H1 (cell line): Measurements from ENCODE around the gene DCANP1. TPM values are rescaled to one million over a fixed set of nuclear protein-coding genes. Genes with fewer than 3 reads are reported as not detected.

ENCODE experiments used
- CTCF ChIA-PET: fragments of 300-600 bp; sonication (Branson Sonifier 250); formaldehyde crosslinking; loops from one replicate; lab custom pipeline; 2021; ENCODE audit not compliant: partially characterized antibody; lab: Charles Lee
- POLR2A ChIA-PET: fragments of 300-600 bp; sonication (Branson Sonifier 250); formaldehyde crosslinking; loops from one replicate; lab custom pipeline; 2021; ENCODE audit warnings: inconsistent platforms; ENCODE audit not compliant: partially characterized antibody; lab: Charles Lee
- DNase-seq, 2 experiments: peaks; one replicate each; pipeline versions ENCODE4 v3.0.0 to v3.0.0-alpha.2; 2010 to 2022; ENCODE audit warnings: low spot score in 2 of 2, low read depth in 1 of 2, mixed read lengths in 1 of 2
- FAIRE-seq: peaks from 2 replicates; lab custom pipeline; 2011; peaks lifted over from hg19 to GRCh38; lab: Jason Lieb, UNC
- H2AFZ ChIP-seq: 2 replicates; pipeline ENCODE4 v1.8.1; 2012; ENCODE audit warnings: low read length, inconsistent platforms
- H2AK5ac ChIP-seq: 2 replicates; pipeline ENCODE4 v1.6.1; 2013; ENCODE audit warnings: low read depth, low read length
- H2BK120ac ChIP-seq: replicated peaks from 2 replicates; pipeline ENCODE3; 2013; ENCODE audit warnings: low read depth, low read length, inconsistent platforms
- H2BK12ac ChIP-seq: 2 replicates; pipeline ENCODE4 v1.6.1; 2013; ENCODE audit warnings: low read depth, low read length
- H2BK15ac ChIP-seq: 2 replicates; pipeline ENCODE4 v1.6.1; 2013; ENCODE audit warnings: low read length
- H2BK20ac ChIP-seq: 2 replicates; pipeline ENCODE4 v1.6.1; 2013; ENCODE audit warnings: low read length
- H2BK5ac ChIP-seq: 2 replicates; pipeline ENCODE4 v1.6.1; 2013; ENCODE audit warnings: low read depth, low read length
- H3K14ac ChIP-seq: 2 replicates; pipeline ENCODE4 v1.6.1; 2013; ENCODE audit warnings: inconsistent platforms; ENCODE audit not compliant: insufficient read length
- H3K18ac ChIP-seq: 2 replicates; pipeline ENCODE4 v1.6.1; 2013; ENCODE audit warnings: low read length; ENCODE audit errors: extremely low read depth
- H3K23ac ChIP-seq: 2 replicates; pipeline ENCODE4 v1.6.1; 2013; ENCODE audit warnings: inconsistent platforms; ENCODE audit not compliant: insufficient read length
- H3K23me2 ChIP-seq: 2 replicates; pipeline ENCODE4 v1.6.1; 2013; ENCODE audit warnings: low read depth, low read length
- H3K27ac ChIP-seq: 2 replicates; pipeline ENCODE4 v1.6.1; 2011; ENCODE audit warnings: low read depth, low read length, inconsistent platforms
- H3K27me3 ChIP-seq, 4 experiments: replicated peaks in 1 of 4; 1 replicate in 1 of 4; 2 replicates in 3 of 4; pipeline versions ENCODE4 v1.6.1 to v1.8.1; 2011 to 2013; ENCODE audit warnings: low read length in 3 of 4, mild to moderate bottlenecking in 3 of 4, inconsistent platforms in 2 of 4, mixed read lengths in 2 of 4, moderate library complexity in 1 of 4; ENCODE audit not compliant: control insufficient read depth in 3 of 4, insufficient read depth in 3 of 4; ENCODE audit errors: extremely low read depth in 1 of 4
- H3K36me3 ChIP-seq, 4 experiments: 2 replicates each; pipeline versions ENCODE4 v1.6.1 to v1.8.1; 2011 to 2013; ENCODE audit warnings: mild to moderate bottlenecking in 4 of 4, low read length in 3 of 4, moderate library complexity in 2 of 4, control low read depth in 1 of 4, inconsistent platforms in 1 of 4; ENCODE audit not compliant: insufficient read depth in 4 of 4, control insufficient read depth in 2 of 4
- H3K4ac ChIP-seq: replicated peaks from 2 replicates; pipeline ENCODE3; 2013; ENCODE audit warnings: low read length, low read depth, mixed read lengths, inconsistent platforms; ENCODE audit not compliant: insufficient read length
- H3K4me1 ChIP-seq, 4 experiments: replicated peaks in 1 of 4; 1 replicate in 1 of 4; 2 replicates in 3 of 4; pipeline versions ENCODE4 v1.6.1 to v1.8.1; 2011 to 2013; ENCODE audit warnings: low read length in 3 of 4, inconsistent platforms in 2 of 4, mixed read lengths in 1 of 4; ENCODE audit not compliant: insufficient read depth in 4 of 4, control insufficient read depth in 3 of 4
- H3K4me2 ChIP-seq, 2 experiments: 2 replicates each; pipeline versions ENCODE4 v1.6.1 to v1.8.1; 2011 to 2013; ENCODE audit warnings: low read depth in 2 of 2, low read length in 2 of 2, control low read depth in 1 of 2, inconsistent platforms in 1 of 2, mild to moderate bottlenecking in 1 of 2; ENCODE audit not compliant: insufficient read depth in 1 of 2
- H3K4me3 ChIP-seq, 4 experiments: fragments of 200-600, 300-600 bp in 1 of 4; sonication (generic), shearing (Covaris generic), sonication (Bioruptor Twin) in 1 of 4; 2 replicates each; pipeline versions ENCODE4 v1.5.1 to v1.8.1; 2011 to 2016; ENCODE audit warnings: low read length in 4 of 4, low read depth in 3 of 4, control low read depth in 2 of 4, inconsistent platforms in 2 of 4, mild to moderate bottlenecking in 2 of 4, mixed read lengths in 1 of 4, moderate library complexity in 1 of 4; ENCODE audit not compliant: insufficient read depth in 2 of 4; ENCODE audit errors: extremely low read depth in 1 of 4
- H3K56ac ChIP-seq: replicated peaks from 2 replicates; pipeline ENCODE3; 2013; ENCODE audit warnings: low read depth, mild to moderate bottlenecking, mixed read lengths, low read length, inconsistent platforms; ENCODE audit not compliant: insufficient read length
- H3K79me1 ChIP-seq: 2 replicates; pipeline ENCODE4 v1.6.1; 2013; ENCODE audit warnings: low read depth, low read length, control low read depth
- H3K79me2 ChIP-seq, 2 experiments: 2 replicates each; pipeline versions ENCODE4 v1.6.1 to v1.8.1; 2012 to 2013; ENCODE audit warnings: low read length in 2 of 2, mild to moderate bottlenecking in 2 of 2, inconsistent platforms in 1 of 2; ENCODE audit not compliant: insufficient read depth in 2 of 2, control insufficient read depth in 1 of 2
- H3K9ac ChIP-seq, 4 experiments: replicated peaks in 1 of 4; 1 replicate in 1 of 4; 2 replicates in 3 of 4; pipeline versions ENCODE4 v1.6.1 to v1.8.1; 2011 to 2013; ENCODE audit warnings: low read depth in 3 of 4, low read length in 3 of 4, control low read depth in 2 of 4, mild to moderate bottlenecking in 2 of 4, moderate library complexity in 2 of 4, inconsistent platforms in 1 of 4; ENCODE audit errors: extremely low read depth in 1 of 4
- H3K9me3 ChIP-seq, 2 experiments: 2 replicates each; pipeline versions ENCODE4 v1.6.1 to v1.8.1; 2012 to 2013; ENCODE audit warnings: mild to moderate bottlenecking in 2 of 2, moderate library complexity in 2 of 2, control low read depth in 1 of 2, inconsistent platforms in 1 of 2, low read depth in 1 of 2, low read length in 1 of 2, mixed read lengths in 1 of 2; ENCODE audit not compliant: insufficient read depth in 2 of 2
- H4K20me1 ChIP-seq, 2 experiments: replicated peaks in 1 of 2; 2 replicates each; pipeline versions ENCODE3 to v1.8.1; 2011 to 2013; ENCODE audit warnings: inconsistent platforms in 2 of 2, low read length in 2 of 2, mild to moderate bottlenecking in 1 of 2; ENCODE audit not compliant: insufficient read depth in 2 of 2, control insufficient read depth in 1 of 2
- H4K5ac ChIP-seq: 2 replicates; pipeline ENCODE4 v1.6.1; 2013; ENCODE audit warnings: low read length, low read depth, mixed read lengths, inconsistent platforms; ENCODE audit not compliant: insufficient read length
- H4K8ac ChIP-seq: 2 replicates; pipeline ENCODE4 v1.8.0; 2013; ENCODE audit warnings: mild to moderate bottlenecking, moderate library complexity, low read length, inconsistent platforms; ENCODE audit not compliant: insufficient read depth; ENCODE audit errors: extremely low read depth
- H4K91ac ChIP-seq: replicated peaks from 2 replicates; pipeline ENCODE3; 2013; ENCODE audit warnings: low read length, mixed read lengths, inconsistent platforms; ENCODE audit not compliant: insufficient read length
- JUN ChIP-seq: IDR thresholded peaks from 2 replicates; pipeline ENCODE4 v1.6.1; 2011; ENCODE audit warnings: low read depth, mild to moderate bottlenecking, improper control_type of control experiment, low read length
- POLR2AphosphoS5 ChIP-seq: IDR thresholded peaks from 2 replicates; pipeline ENCODE4 v1.6.1; 2011; ENCODE audit warnings: low read depth, low read length
- WGBS, 2 experiments: shearing (Covaris generic) in 1 of 2; methylation state at CpG; one replicate each; pipeline versions ENCODE4 v1.1.6 to v1.1.7; 2013 to 2015; ENCODE audit warnings: low lambda C conversion rate in 2 of 2, mixed read lengths in 2 of 2, inconsistent platforms in 1 of 2, low coverage in 1 of 2, missing lambda C conversion rate in 1 of 2; ENCODE audit not compliant: insufficient replicate concordance in 2 of 2, insufficient coverage in 1 of 2, insufficient read length in 1 of 2; ENCODE audit errors: extremely low coverage in 1 of 2, missing lambda C conversion rate in 1 of 2; 5-methylcytosine and 5-hydroxymethylcytosine counted together
- polyA plus RNA-seq, 7 experiments: library from polyadenylated mRNA; depleted of rRNA in 3 of 7; stranded (reverse) in 5 of 7; unstranded in 2 of 7; fragments of >200 nt in 5 of 7; fragments of 200-250 nt in 2 of 7; gene quantifications; 1 replicate in 5 of 7; 2 replicates in 1 of 7; 4 replicates in 1 of 7; pipeline versions ENCODE4 v1.2.1 to v1.2.3, GENCODE V29; 2011 to 2013; ENCODE audit warnings: missing spikeins in 2 of 7, mixed read lengths in 2 of 7
- total RNA-seq: library from RNA; stranded (reverse); fragmentation: NEBNext Ultra II Directional; extraction: Animal tissue kit (Norgen Biotek cat#: 25700); gene quantifications from 2 replicates; pipeline ENCODE4 v1.2.1, GENCODE V29; 2021

The DCANP1 gene
- total and polyA plus RNA-seq, 2 of the 8 experiments (the other 6 are each of a cell fraction or from before 2014, with no cell fraction given) = not detected

GRCh38 chr5:135396459-135397055 is 50.6 kb downstream of the DCANP1 start:
- Histone ChIP-seq H3K4ac (no peak overlapping the region), H2AFZ (no peak overlapping the region), H3K9ac (no peak overlapping the region), H4K20me1 (peaks cover 23 to 47% of the 10 kb centered on the region in 2 experiments), H3K27me3 (peaks cover 4 to 24% (median 18%) of the 10 kb centered on the region in 4 experiments), H4K5ac (no peak overlapping the region), H3K27ac (no peak overlapping the region), H3K9me3 (no peaks in the 10 kb centered on the region; a peak in 1 of 4 replicates), H2BK12ac (no peak overlapping the region), H3K56ac (no peak overlapping the region), H3K14ac (no peak overlapping the region), H2BK20ac (no peak overlapping the region), H2AK5ac (no peak overlapping the region), H3K79me2 (peaks cover 0 to 61% of the 10 kb centered on the region in 2 experiments; a peak in 2 of 4 replicates), H3K23ac (no peak overlapping the region), H3K23me2 (peaks cover 14% of the 10 kb centered on the region), H3K4me1 (peaks cover 7 to 24% (median 12%) of the 10 kb centered on the region in 4 experiments), H3K4me3 (no peak overlapping the region), H2BK5ac (no peak overlapping the region), H2BK15ac (no peak overlapping the region), H3K4me2 (no peak overlapping the region), H3K36me3 (no peaks in the 10 kb centered on the region), H4K91ac (no peak overlapping the region), H4K8ac (no peak overlapping the region), H2BK120ac (no peak overlapping the region), H3K18ac (no peak overlapping the region), H3K79me1 (peaks cover 13% of the 10 kb centered on the region)
- no peak for FAIRE-seq
- TF ChIP-seq JUN (no peak), POLR2AphosphoS5 (no peak)
- WGBS, 2 experiments = 84% methylated on average over 4 of the region's 4 CpGs; no CpG with 5 or more reads in 1 of the 2 experiments
- ChIA-PET CTCF (interaction anchor here (0.7 to 0.8 kb wide), 2 partner anchors 7 to 29 kb away, joined by 3 read pairs; no protein-coding TSS in a partner anchor), POLR2A (interaction anchor here (0.9 kb wide), 1 partner anchor 11 kb away, joined by 4 read pairs; no protein-coding TSS in a partner anchor)
- DNase-seq = no peak
